ENCODE results near the gene PMPCA. TPM values are rescaled to one million over a fixed set of nuclear protein-coding genes. Genes with fewer than 3 reads are reported as not detected.

The PMPCA gene
- total and polyA plus RNA-seq, 2 experiments from 2014 or later, result 61.3 to 88.2 TPM

DNA sequence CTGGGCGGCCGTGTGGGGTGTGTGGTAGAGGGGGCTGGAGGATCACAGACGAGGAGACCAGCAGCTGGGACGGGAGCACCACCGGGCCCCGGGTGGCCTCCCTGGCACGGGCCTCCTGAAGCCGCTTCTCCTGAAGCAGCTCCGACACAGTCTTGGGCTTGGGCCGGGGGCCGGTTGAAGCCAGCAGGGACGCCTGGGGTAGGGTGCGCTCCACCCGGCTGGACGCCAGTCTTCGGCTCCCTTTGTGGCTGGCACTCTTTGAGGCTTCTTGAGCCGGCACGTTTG lies 31.5 kb upstream of the PMPCA start (continued):
- TF ChIP-seq ZNF331 (CRISPR knock-in tag; IDR thresholded peaks at IDR 0.05; ENCODE audit: low read depth) (no peak), NANOG (IDR thresholded peaks at IDR 0.05; ENCODE audit: borderline replicate concordance) (no peak), EZH2 (IDR thresholded peaks at IDR 0.05; ENCODE audit: low read depth, unreplicated experiment) (no peak), ZNF114 (CRISPR knock-in tag; IDR thresholded peaks at IDR 0.05) (no peak), POLR2AphosphoS5 (IDR thresholded peaks at IDR 0.05; ENCODE audit: low read depth) (no peak), JUNB (IDR thresholded peaks at IDR 0.05; ENCODE audit: unreplicated experiment) (no peak)
- TF ChIP-seq, protein P1, sequence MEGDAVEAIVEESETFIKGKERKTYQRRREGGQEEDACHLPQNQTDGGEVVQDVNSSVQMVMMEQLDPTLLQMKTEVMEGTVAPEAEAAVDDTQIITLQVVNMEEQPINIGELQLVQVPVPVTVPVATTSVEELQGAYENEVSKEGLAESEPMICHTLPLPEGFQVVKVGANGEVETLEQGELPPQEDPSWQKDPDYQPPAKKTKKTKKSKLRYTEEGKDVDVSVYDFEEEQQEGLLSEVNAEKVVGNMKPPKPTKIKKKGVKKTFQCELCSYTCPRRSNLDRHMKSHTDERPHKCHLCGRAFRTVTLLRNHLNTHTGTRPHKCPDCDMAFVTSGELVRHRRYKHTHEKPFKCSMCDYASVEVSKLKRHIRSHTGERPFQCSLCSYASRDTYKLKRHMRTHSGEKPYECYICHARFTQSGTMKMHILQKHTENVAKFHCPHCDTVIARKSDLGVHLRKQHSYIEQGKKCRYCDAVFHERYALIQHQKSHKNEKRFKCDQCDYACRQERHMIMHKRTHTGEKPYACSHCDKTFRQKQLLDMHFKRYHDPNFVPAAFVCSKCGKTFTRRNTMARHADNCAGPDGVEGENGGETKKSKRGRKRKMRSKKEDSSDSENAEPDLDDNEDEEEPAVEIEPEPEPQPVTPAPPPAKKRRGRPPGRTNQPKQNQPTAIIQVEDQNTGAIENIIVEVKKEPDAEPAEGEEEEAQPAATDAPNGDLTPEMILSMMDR (conservative IDR thresholded peaks at IDR 0.05; ENCODE audit: low read depth in 2 of 2), result no peak
- TF ChIP-seq, protein P2, sequence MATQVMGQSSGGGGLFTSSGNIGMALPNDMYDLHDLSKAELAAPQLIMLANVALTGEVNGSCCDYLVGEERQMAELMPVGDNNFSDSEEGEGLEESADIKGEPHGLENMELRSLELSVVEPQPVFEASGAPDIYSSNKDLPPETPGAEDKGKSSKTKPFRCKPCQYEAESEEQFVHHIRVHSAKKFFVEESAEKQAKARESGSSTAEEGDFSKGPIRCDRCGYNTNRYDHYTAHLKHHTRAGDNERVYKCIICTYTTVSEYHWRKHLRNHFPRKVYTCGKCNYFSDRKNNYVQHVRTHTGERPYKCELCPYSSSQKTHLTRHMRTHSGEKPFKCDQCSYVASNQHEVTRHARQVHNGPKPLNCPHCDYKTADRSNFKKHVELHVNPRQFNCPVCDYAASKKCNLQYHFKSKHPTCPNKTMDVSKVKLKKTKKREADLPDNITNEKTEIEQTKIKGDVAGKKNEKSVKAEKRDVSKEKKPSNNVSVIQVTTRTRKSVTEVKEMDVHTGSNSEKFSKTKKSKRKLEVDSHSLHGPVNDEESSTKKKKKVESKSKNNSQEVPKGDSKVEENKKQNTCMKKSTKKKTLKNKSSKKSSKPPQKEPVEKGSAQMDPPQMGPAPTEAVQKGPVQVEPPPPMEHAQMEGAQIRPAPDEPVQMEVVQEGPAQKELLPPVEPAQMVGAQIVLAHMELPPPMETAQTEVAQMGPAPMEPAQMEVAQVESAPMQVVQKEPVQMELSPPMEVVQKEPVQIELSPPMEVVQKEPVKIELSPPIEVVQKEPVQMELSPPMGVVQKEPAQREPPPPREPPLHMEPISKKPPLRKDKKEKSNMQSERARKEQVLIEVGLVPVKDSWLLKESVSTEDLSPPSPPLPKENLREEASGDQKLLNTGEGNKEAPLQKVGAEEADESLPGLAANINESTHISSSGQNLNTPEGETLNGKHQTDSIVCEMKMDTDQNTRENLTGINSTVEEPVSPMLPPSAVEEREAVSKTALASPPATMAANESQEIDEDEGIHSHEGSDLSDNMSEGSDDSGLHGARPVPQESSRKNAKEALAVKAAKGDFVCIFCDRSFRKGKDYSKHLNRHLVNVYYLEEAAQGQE (IDR thresholded peaks at IDR 0.05; ENCODE audit: unreplicated experiment), result no peak
- TF ChIP-seq, protein P3, sequence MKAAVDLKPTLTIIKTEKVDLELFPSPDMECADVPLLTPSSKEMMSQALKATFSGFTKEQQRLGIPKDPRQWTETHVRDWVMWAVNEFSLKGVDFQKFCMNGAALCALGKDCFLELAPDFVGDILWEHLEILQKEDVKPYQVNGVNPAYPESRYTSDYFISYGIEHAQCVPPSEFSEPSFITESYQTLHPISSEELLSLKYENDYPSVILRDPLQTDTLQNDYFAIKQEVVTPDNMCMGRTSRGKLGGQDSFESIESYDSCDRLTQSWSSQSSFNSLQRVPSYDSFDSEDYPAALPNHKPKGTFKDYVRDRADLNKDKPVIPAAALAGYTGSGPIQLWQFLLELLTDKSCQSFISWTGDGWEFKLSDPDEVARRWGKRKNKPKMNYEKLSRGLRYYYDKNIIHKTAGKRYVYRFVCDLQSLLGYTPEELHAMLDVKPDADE (IDR thresholded peaks at IDR 0.05), result no peak

DNA sequence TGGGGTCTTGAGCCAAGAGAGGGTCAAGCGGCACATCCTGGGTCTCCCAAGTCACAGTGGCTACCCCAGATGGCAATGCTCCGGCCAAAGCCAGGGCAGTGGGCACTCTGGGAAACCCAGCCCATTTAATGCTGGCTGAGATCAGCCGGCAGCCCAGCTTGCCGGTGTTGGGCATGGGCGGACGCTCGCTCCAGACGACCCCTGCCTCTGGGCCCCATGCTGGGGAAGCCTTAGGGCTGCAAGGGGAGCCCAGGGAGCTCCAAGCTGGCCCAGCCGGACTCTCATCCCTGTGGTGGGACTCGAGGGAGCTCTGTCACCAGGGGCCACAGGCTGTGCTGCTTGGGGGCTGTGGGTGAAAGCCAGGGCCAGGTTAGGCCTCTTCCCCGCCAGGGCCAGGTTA lies 31.1 kb upstream of the PMPCA start:
- Histone ChIP-seq H3K4me1 (ENCODE audit: insufficient read depth) (no peaks in the 10 kb centered on the region), H3K27ac (ENCODE audit: low read depth) (no peak overlapping the region), H3K79me2 (replicated peaks; ENCODE audit: insufficient read depth) (no peaks in the 10 kb centered on the region), H2AFZ (no peak overlapping the region), H3K9me2 (ENCODE audit: insufficient read depth) (no peaks in the 10 kb centered on the region), H4K20me1 (replicated peaks; ENCODE audit: insufficient read depth) (peaks cover 4% of the 10 kb centered on the region; the same call in 1 of the 2 replicates), H3K4me2 (no peak overlapping the region), H3K4me3 (no peak overlapping the region), H3K36me3 (ENCODE audit: insufficient read depth) (peaks cover under 1% of the 10 kb centered on the region; the same call in 1 of the 2 replicates), H3K27me3 (ENCODE audit: insufficient read depth) (no peaks in the 10 kb centered on the region), H3F3A (replicated peaks; ENCODE audit: low read depth) (no peaks in the 10 kb centered on the region)
- DNase-seq (ENCODE audit: low spot score), result no peak
- peaks cover 25% of the 10 kb centered on the region for H3K36me3 Mint-ChIP-seq (ENCODE audit: low read depth)
- no peak overlapping the region for H3K27ac Mint-ChIP-seq
- no peak for ATAC-seq
- no peak overlapping the region for H3K4me3 Mint-ChIP-seq
- H3K27me3 Mint-ChIP-seq (ENCODE audit: insufficient read depth, low read depth, poor library complexity), result peaks cover 2% of the 10 kb centered on the region
- no peaks in the 10 kb centered on the region for H3K9me3 Mint-ChIP-seq
- TF ChIP-seq EZH2 (IDR thresholded peaks at IDR 0.05; ENCODE audit: low read depth, unreplicated experiment), result no peak
- TF ChIP-seq, protein P4, sequence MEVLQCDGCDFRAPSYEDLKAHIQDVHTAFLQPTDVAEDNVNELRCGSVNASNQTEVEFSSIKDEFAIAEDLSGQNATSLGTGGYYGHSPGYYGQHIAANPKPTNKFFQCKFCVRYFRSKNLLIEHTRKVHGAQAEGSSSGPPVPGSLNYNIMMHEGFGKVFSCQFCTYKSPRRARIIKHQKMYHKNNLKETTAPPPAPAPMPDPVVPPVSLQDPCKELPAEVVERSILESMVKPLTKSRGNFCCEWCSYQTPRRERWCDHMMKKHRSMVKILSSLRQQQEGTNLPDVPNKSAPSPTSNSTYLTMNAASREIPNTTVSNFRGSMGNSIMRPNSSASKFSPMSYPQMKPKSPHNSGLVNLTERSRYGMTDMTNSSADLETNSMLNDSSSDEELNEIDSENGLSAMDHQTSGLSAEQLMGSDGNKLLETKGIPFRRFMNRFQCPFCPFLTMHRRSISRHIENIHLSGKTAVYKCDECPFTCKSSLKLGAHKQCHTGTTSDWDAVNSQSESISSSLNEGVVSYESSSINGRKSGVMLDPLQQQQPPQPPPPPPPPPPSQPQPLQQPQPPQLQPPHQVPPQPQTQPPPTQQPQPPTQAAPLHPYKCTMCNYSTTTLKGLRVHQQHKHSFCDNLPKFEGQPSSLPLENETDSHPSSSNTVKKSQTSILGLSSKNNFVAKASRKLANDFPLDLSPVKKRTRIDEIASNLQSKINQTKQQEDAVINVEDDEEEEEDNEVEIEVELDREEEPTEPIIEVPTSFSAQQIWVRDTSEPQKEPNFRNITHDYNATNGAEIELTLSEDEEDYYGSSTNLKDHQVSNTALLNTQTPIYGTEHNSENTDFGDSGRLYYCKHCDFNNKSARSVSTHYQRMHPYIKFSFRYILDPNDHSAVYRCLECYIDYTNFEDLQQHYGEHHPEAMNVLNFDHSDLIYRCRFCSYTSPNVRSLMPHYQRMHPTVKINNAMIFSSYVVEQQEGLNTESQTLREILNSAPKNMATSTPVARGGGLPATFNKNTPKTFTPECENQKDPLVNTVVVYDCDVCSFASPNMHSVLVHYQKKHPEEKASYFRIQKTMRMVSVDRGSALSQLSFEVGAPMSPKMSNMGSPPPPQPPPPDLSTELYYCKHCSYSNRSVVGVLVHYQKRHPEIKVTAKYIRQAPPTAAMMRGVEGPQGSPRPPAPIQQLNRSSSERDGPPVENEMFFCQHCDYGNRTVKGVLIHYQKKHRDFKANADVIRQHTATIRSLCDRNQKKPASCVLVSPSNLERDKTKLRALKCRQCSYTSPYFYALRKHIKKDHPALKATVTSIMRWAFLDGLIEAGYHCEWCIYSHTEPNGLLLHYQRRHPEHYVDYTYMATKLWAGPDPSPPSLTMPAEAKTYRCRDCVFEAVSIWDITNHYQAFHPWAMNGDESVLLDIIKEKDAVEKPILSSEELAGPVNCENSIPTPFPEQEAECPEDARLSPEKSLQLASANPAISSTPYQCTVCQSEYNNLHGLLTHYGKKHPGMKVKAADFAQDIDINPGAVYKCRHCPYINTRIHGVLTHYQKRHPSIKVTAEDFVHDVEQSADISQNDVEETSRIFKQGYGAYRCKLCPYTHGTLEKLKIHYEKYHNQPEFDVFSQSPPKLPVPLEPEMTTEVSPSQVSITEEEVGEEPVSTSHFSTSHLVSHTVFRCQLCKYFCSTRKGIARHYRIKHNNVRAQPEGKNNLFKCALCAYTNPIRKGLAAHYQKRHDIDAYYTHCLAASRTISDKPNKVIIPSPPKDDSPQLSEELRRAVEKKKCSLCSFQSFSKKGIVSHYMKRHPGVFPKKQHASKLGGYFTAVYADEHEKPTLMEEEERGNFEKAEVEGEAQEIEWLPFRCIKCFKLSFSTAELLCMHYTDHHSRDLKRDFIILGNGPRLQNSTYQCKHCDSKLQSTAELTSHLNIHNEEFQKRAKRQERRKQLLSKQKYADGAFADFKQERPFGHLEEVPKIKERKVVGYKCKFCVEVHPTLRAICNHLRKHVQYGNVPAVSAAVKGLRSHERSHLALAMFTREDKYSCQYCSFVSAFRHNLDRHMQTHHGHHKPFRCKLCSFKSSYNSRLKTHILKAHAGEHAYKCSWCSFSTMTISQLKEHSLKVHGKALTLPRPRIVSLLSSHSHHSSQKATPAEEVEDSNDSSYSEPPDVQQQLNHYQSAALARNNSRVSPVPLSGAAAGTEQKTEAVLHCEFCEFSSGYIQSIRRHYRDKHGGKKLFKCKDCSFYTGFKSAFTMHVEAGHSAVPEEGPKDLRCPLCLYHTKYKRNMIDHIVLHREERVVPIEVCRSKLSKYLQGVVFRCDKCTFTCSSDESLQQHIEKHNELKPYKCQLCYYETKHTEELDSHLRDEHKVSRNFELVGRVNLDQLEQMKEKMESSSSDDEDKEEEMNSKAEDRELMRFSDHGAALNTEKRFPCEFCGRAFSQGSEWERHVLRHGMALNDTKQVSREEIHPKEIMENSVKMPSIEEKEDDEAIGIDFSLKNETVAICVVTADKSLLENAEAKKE (CRISPR knock-in tag; IDR thresholded peaks at IDR 0.05), result no peak
- TF ChIP-seq EZH2phosphoT487 (IDR thresholded peaks at IDR 0.05; ENCODE audit: unreplicated experiment), result no peak
- no peak for TF ChIP-seq ZNF331 (CRISPR knock-in tag; IDR thresholded peaks at IDR 0.05; ENCODE audit: low read depth)
- no peaks in the 10 kb centered on the region for H3K4me1 Mint-ChIP-seq

Measured in GM23338 (cell line).